ENCODE data around the gene PATL1.

- TF ChIP-seq CTCF (conservative IDR thresholded peaks at IDR 0.05) (no peak), EZH2 (IDR thresholded peaks at IDR 0.05; ENCODE audit: low read depth) (no peak)
Measured at GRCh38 chr11:59691156-59691555, 22.3 kb upstream of the PATL1 start.

Data from PC-9 (cell line).